Superior temporal gyrus (tissue), 1 donor: ENCODE data around the gene MRLN.

Experiments
- DNase-seq: peaks from one replicate; pipeline ENCODE4 v3.0.0-alpha.2; 2016; ENCODE audit errors: extremely low spot score

MRLN gene

GRCh38 chr10:59706851-59707797, 46.1 kb downstream of the MRLN start:
- DNase-seq, result no peak

GRCh38 chr10:59705931-59706330, 47.3 kb downstream of the MRLN start:
- no peak for DNase-seq

GRCh38 chr10:59704630-59705029, 48.6 kb downstream of the MRLN start:
- no peak for DNase-seq

- no peak for DNase-seq
These were observed 50.9 kb downstream of the MRLN start for GRCh38 chr10:59702347-59702746.

GRCh38 chr10:59700709-59701108, 52.5 kb downstream of the MRLN start:
- no peak for DNase-seq

GRCh38 chr10:59698326-59698725, 54.9 kb downstream of the MRLN start:
- DNase-seq, result no peak

GRCh38 chr10:59695637-59696036, 57.6 kb downstream of the MRLN start:
- DNase-seq, result no peak

GRCh38 chr10:59694936-59695335, 58.3 kb downstream of the MRLN start:
- DNase-seq, result no peak

GRCh38 chr10:59692113-59692512, 61.1 kb downstream of the MRLN start:
- DNase-seq, result no peak

- no peak for DNase-seq
These were observed 64.3 kb downstream of the MRLN start for GRCh38 chr10:59688921-59689351.

- no peak for DNase-seq
These were observed 65.6 kb downstream of the MRLN start for GRCh38 chr10:59687657-59688056.
